Gastrocnemius medialis (tissue), 4 donors: Measurements from ENCODE around the gene SWAP70. TPM values are rescaled to one million over a fixed set of nuclear protein-coding genes. Genes with fewer than 3 reads are reported as not detected.

Experiments used
- ATAC-seq, 2 donors: fragments of 150-250 bp; one replicate each; pipeline ENCODE4 v1.9.1; 2016
- DNase-seq, 2 donors: peaks; one replicate each; pipeline ENCODE4 v3.0.0-alpha.2; 2019
- H3K27ac ChIP-seq, 4 donors: fragments of 200-600 bp; sonication (generic); 1 replicate in 1 of 4; 2 replicates in 3 of 4; pipeline ENCODE4 v1.5.1; 2016 to 2018; ENCODE audit warnings: mild to moderate bottlenecking in 2 of 4, moderate library complexity in 1 of 4
- H3K27me3 ChIP-seq, 3 donors: fragments of 200-600 bp; sonication (generic) in 2 of 3; 1 replicate in 1 of 3; 2 replicates in 2 of 3; pipeline versions ENCODE4 v1.5.1 to v1.6.0; 2016 to 2019; ENCODE audit warnings: mild to moderate bottlenecking in 1 of 3, moderate library complexity in 1 of 3
- H3K36me3 ChIP-seq, 2 donors: fragments of 200-600 bp; sonication (generic) in 1 of 2; one replicate each; pipeline ENCODE4 v1.5.1; 2017 to 2018
- H3K4me1 ChIP-seq, 2 donors: fragments of 200-600 bp; sonication (generic) in 1 of 2; one replicate each; pipeline ENCODE4 v1.5.1; 2016 to 2017; ENCODE audit warnings: mild to moderate bottlenecking in 2 of 2
- H3K4me3 ChIP-seq, 4 donors: fragments of 200-600 bp; sonication (generic) in 3 of 4; 1 replicate in 1 of 4; 2 replicates in 3 of 4; pipeline ENCODE4 v1.5.1; 2016 to 2019; ENCODE audit warnings: mild to moderate bottlenecking in 2 of 4
- H3K9me3 ChIP-seq, 3 donors: fragments of 200-600 bp; sonication (generic) in 2 of 3; 1 replicate in 1 of 3; 2 replicates in 2 of 3; pipeline ENCODE4 v1.5.1; 2016 to 2019
- POLR2A ChIP-seq, 2 donors: fragments of 450-650 bp; IDR thresholded peaks; one replicate each; pipeline ENCODE4 v1.6.1; 2017; ENCODE audit warnings: antibody characterized with exemption in 2 of 2, mild to moderate bottlenecking in 2 of 2, moderate library complexity in 2 of 2
- in situ Hi-C, 4 donors: fragments of 200-750 bp; cut with MboI; loops; one replicate each; pipeline versions ENCODE4 v1.15.0 to v1.8.0; 2017; ENCODE audit warnings: low sequenced_read_pairs in 4 of 4
- intact Hi-C: fragments of 100-400 bp; cut with DNase I; formaldehyde crosslinking; loops from one replicate; pipeline ENCODE4 v1.15.1; 2023; ENCODE audit warnings: low total_unique reads
- total RNA-seq, 4 donors: library from RNA; depleted of rRNA; stranded (reverse); fragments of >200 nt; gene quantifications; one replicate each; pipeline versions ENCODE4 v1.1.0 to v1.2.3, GENCODE V29; 2016
- TF ChIP-seq, protein P1 (sequence below), 5 experiments: fragments of 450-650 bp in 3 of 5; fragments of 200-600 bp in 2 of 5; sonication (generic) in 2 of 5; IDR thresholded peaks in 4 of 5; conservative IDR thresholded peaks in 1 of 5; 1 replicate in 4 of 5; 2 replicates in 1 of 5; pipeline ENCODE4 v1.5.1; 2016 to 2019; ENCODE audit warnings: antibody characterized with exemption in 5 of 5, mild to moderate bottlenecking in 3 of 5, moderate library complexity in 3 of 5

Gene SWAP70
- total RNA-seq, 4 donors from 2014 or later = 6.5 to 14.4 (median 9.1) TPM

GRCh38 chr11:9763301-9763700, 99.4 kb downstream of the SWAP70 start:
- Histone ChIP-seq H3K36me3 (no peaks in the 10 kb centered on the region), H3K4me1 (peaks cover 26 to 31% of the 10 kb centered on the region in 2 donors), H3K4me3 (no peak overlapping the region), H3K27me3 (no peaks in the 10 kb centered on the region), H3K27ac (no peak overlapping the region), H3K9me3 (no peaks in the 10 kb centered on the region)
- no peak for TF ChIP-seq POLR2A (IDR thresholded peaks at IDR 0.05)
- TF ChIP-seq, protein P1, sequence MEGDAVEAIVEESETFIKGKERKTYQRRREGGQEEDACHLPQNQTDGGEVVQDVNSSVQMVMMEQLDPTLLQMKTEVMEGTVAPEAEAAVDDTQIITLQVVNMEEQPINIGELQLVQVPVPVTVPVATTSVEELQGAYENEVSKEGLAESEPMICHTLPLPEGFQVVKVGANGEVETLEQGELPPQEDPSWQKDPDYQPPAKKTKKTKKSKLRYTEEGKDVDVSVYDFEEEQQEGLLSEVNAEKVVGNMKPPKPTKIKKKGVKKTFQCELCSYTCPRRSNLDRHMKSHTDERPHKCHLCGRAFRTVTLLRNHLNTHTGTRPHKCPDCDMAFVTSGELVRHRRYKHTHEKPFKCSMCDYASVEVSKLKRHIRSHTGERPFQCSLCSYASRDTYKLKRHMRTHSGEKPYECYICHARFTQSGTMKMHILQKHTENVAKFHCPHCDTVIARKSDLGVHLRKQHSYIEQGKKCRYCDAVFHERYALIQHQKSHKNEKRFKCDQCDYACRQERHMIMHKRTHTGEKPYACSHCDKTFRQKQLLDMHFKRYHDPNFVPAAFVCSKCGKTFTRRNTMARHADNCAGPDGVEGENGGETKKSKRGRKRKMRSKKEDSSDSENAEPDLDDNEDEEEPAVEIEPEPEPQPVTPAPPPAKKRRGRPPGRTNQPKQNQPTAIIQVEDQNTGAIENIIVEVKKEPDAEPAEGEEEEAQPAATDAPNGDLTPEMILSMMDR (IDR thresholded peaks at IDR 0.05 in 4 of 5, conservative IDR thresholded peaks at IDR 0.05 in 1 of 5) = no peak
- ATAC-seq (no peak), DNase-seq (no peak)
- intact Hi-C loops = no loop called here
- in situ Hi-C loops = loop anchor here (10.0 to 25.0 kb wide), 5 partner anchors 202 to 974 kb away; partner anchors contain the start of gene ADM (in 1 of the 4)

- Histone ChIP-seq H3K4me1 (peaks cover 8 to 12% of the 10 kb centered on the region in 2 donors), H3K36me3 (no peaks in the 10 kb centered on the region), H3K27ac (peak overlapping the region; percentile 42 to 73 (median 59)), H3K9me3 (no peaks in the 10 kb centered on the region), H3K27me3 (no peaks in the 10 kb centered on the region), H3K4me3 (no peak overlapping the region)
- intact Hi-C loops = no loop called here
- in situ Hi-C loops = loop anchor here (10.0 to 25.0 kb wide), 5 partner anchors 199 to 972 kb away; partner anchors contain the start of gene ADM (in 1 of the 4)
- DNase-seq (peak; percentile 45 to 70), ATAC-seq (peak; percentile 57 to 78)
- TF ChIP-seq POLR2A (IDR thresholded peaks at IDR 0.05) = no peak
- TF ChIP-seq, protein P1 (IDR thresholded peaks at IDR 0.05 in 4 of 5, conservative IDR thresholded peaks at IDR 0.05 in 1 of 5) = no peak
Observed at GRCh38 chr11:9765320-9766101, 101.6 kb downstream of the SWAP70 start.

DNA sequence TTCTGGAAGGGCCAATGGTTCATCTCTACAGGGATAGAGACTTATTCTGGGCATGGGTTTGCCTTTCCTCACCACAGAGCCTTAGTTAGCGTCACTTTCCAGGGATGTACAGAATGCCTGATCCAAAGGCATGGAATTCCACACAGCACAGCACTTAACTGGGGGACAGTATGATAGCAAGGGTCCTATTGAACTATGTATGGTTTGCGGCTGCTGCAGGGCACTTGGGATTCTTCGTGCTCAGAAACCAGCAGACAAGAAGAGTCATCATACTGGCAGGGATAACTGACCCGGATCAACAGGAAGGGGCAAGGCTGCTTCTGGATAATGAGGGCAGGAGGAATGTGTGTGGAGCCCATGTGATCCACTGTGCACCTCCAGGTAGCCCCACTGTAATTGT, 105.7 kb downstream of the SWAP70 start:
- H3K4me1 ChIP-seq = peaks cover 17 to 18% of the 10 kb centered on the region in 2 donors
- TF ChIP-seq, protein P1 (IDR thresholded peaks at IDR 0.05 in 4 of 5, conservative IDR thresholded peaks at IDR 0.05 in 1 of 5) = no peak
- TF ChIP-seq POLR2A (IDR thresholded peaks at IDR 0.05) = no peak
- in situ Hi-C loops (loop anchor here (10.0 to 25.0 kb wide), 5 partner anchors 195 to 968 kb away; partner anchors contain the start of gene ADM (in 1 of the 4)), intact Hi-C loops (no loop called here)
- H3K27me3 ChIP-seq = no peaks in the 10 kb centered on the region
- DNase-seq = no peak
- no peaks in the 10 kb centered on the region for H3K9me3 ChIP-seq
- ATAC-seq = no peak
- H3K36me3 ChIP-seq = no peaks in the 10 kb centered on the region
- no peak overlapping the region for H3K4me3 ChIP-seq
- H3K27ac ChIP-seq = no peak overlapping the region

GRCh38 chr11:9771071-9771511, 107.2 kb downstream of the SWAP70 start:
- ATAC-seq = no peak
- Histone ChIP-seq H3K27me3 (no peaks in the 10 kb centered on the region), H3K4me1 (peaks cover 11 to 20% of the 10 kb centered on the region in 2 donors), H3K4me3 (no peak overlapping the region), H3K9me3 (no peaks in the 10 kb centered on the region), H3K27ac (no peak overlapping the region), H3K36me3 (no peaks in the 10 kb centered on the region)
- TF ChIP-seq POLR2A (IDR thresholded peaks at IDR 0.05) = no peak
- TF ChIP-seq, protein P1 (IDR thresholded peaks at IDR 0.05 in 4 of 5, conservative IDR thresholded peaks at IDR 0.05 in 1 of 5) = no peak
- DNase-seq = no peak
- in situ Hi-C loops (loop anchor here in 2 of 4 donors (25.0 kb wide), 2 partner anchors 541 to 966 kb away; partner anchors contain the start of gene ADM (in 1 of the 2)), intact Hi-C loops (no loop called here)
